Endothelial cell of umbilical vein (primary cell): Measurements from ENCODE around the gene OPCML. TPM values are rescaled to one million over a fixed set of nuclear protein-coding genes. Genes with fewer than 3 reads are reported as not detected.

Source experiments
- BruUV-seq: library from RNA; stranded (reverse); fragments of 400-500 nt; replicated peaks from 2 replicates; lab custom pipeline; 2021; lab: Mats Ljungman, UMichigan
- CTCF ChIA-PET: fragments of 300-600, 350-600 bp; sonication (Branson Sonifier 250); formaldehyde crosslinking; loops from one replicate; lab custom pipeline; 2021; ENCODE audit warnings: antibody characterized with exemption, inconsistent platforms; lab: Charles Lee
- POLR2A ChIA-PET: fragments of 300-600, 350-600 bp; sonication (Branson Sonifier 250); formaldehyde crosslinking; loops from one replicate; lab custom pipeline; 2021; ENCODE audit warnings: antibody characterized with exemption, inconsistent platforms; lab: Charles Lee
- DNase-seq: peaks from one replicate; pipeline ENCODE4 v3.0.0-alpha.2; 2011; ENCODE audit warnings: low read depth, low spot score
- FAIRE-seq: peaks from 2 replicates; lab custom pipeline; 2011; peaks lifted over from hg19 to GRCh38; lab: Jason Lieb, UNC
- H2AFZ ChIP-seq: 2 replicates; pipeline ENCODE4 v1.6.0; 2012; ENCODE audit warnings: low read depth, low read length, control low read depth, inconsistent platforms
- H3K27ac ChIP-seq: 2 replicates; pipeline ENCODE4 v1.5.1; 2011; ENCODE audit warnings: low read depth, mild to moderate bottlenecking, control low read depth, low read length, moderate library complexity; ENCODE audit not compliant: insufficient read depth
- H3K27me3 ChIP-seq, 2 experiments: 2 replicates each; pipeline versions ENCODE4 v1.6.0 to v1.6.1; 2011; ENCODE audit warnings: low read length in 2 of 2, mixed read lengths in 1 of 2; ENCODE audit not compliant: control insufficient read depth in 2 of 2, insufficient read depth in 2 of 2
- H3K36me3 ChIP-seq, 2 experiments: 2 replicates in 1 of 2; 3 replicates in 1 of 2; pipeline ENCODE4 v1.5.1; 2011; ENCODE audit warnings: low read length in 2 of 2, mild to moderate bottlenecking in 1 of 2, moderate library complexity in 1 of 2; ENCODE audit not compliant: control insufficient read depth in 2 of 2, insufficient read depth in 2 of 2; ENCODE audit errors: extremely low read depth in 1 of 2
- H3K4me1 ChIP-seq: 3 replicates; pipeline ENCODE4 v1.5.1; 2011; ENCODE audit warnings: mild to moderate bottlenecking, low read length; ENCODE audit not compliant: control insufficient read depth, insufficient read depth; ENCODE audit errors: extremely low read depth
- H3K4me2 ChIP-seq: 2 replicates; pipeline ENCODE4 v1.6.1; 2011; ENCODE audit warnings: low read length, control low read depth, mixed read lengths; ENCODE audit not compliant: insufficient read depth
- H3K4me3 ChIP-seq, 3 experiments: fragments of 200-600 bp in 1 of 3; sonication (generic), shearing (Covaris generic) in 1 of 3; replicated peaks in 1 of 3; 2 replicates each; pipeline ENCODE4 v1.5.1; 2011 to 2016; ENCODE audit warnings: control low read depth in 3 of 3, low read length in 3 of 3, mild to moderate bottlenecking in 2 of 3, inconsistent platforms in 1 of 3, low read depth in 1 of 3, moderate library complexity in 1 of 3; ENCODE audit not compliant: insufficient read depth in 1 of 3
- H3K79me2 ChIP-seq: 2 replicates; pipeline ENCODE4 v1.6.0; 2012; ENCODE audit warnings: low read length, inconsistent platforms; ENCODE audit not compliant: control insufficient read depth, insufficient read depth
- H3K9ac ChIP-seq: replicated peaks from 2 replicates; pipeline ENCODE3; 2011; ENCODE audit warnings: low read length, control low read depth; ENCODE audit not compliant: insufficient read depth; ENCODE audit errors: extremely low read depth
- H3K9me1 ChIP-seq: replicated peaks from 3 replicates; pipeline ENCODE4 v1.6.0; 2011; ENCODE audit warnings: mild to moderate bottlenecking, low read length; ENCODE audit not compliant: control insufficient read depth, insufficient read depth; ENCODE audit errors: extremely low read depth
- H3K9me3 ChIP-seq: replicated peaks from 2 replicates; pipeline ENCODE4 v1.5.1; 2012; ENCODE audit warnings: low read length, inconsistent platforms; ENCODE audit not compliant: control insufficient read depth, insufficient read depth
- H4K20me1 ChIP-seq: replicated peaks from 2 replicates; pipeline ENCODE3; 2011; ENCODE audit warnings: mild to moderate bottlenecking, low read length; ENCODE audit not compliant: control insufficient read depth, insufficient read depth; ENCODE audit errors: extremely low read depth
- EZH2 ChIP-seq: IDR thresholded peaks from 2 replicates; pipeline ENCODE4 v1.6.1; 2012; ENCODE audit warnings: borderline replicate concordance, low read depth, mild to moderate bottlenecking, moderate library complexity, low read length, inconsistent platforms; ENCODE audit not compliant: severe bottlenecking
- FOS ChIP-seq: IDR thresholded peaks from 2 replicates; pipeline ENCODE4 v1.6.1; 2011; ENCODE audit warnings: mild to moderate bottlenecking, low read length, moderate library complexity, borderline replicate concordance; ENCODE audit not compliant: insufficient read depth
- GATA2 ChIP-seq: IDR thresholded peaks from 2 replicates; pipeline ENCODE4 v1.7.0; 2011; ENCODE audit warnings: low read depth, mild to moderate bottlenecking, moderate library complexity, mixed read lengths, low read length; ENCODE audit not compliant: insufficient read length, insufficient read depth
- JUN ChIP-seq: IDR thresholded peaks from 2 replicates; pipeline ENCODE4 v1.6.1; 2011; ENCODE audit warnings: borderline replicate concordance, low read depth; ENCODE audit not compliant: insufficient read length, insufficient read depth
- MAX ChIP-seq: IDR thresholded peaks from 2 replicates; pipeline ENCODE4 v1.6.1; 2011; ENCODE audit not compliant: insufficient read depth, insufficient read length
- MYC ChIP-seq: IDR thresholded peaks from one replicate; pipeline ENCODE4 v1.6.1; 2011; ENCODE audit warnings: mild to moderate bottlenecking, low read depth, low read length
- POLR2A ChIP-seq: IDR thresholded peaks from 2 replicates; pipeline ENCODE4 v1.6.1; 2012; ENCODE audit warnings: low read depth, mild to moderate bottlenecking, control low read depth, low read length
- POLR2AphosphoS5 ChIP-seq: IDR thresholded peaks from 2 replicates; pipeline ENCODE4 v1.6.1; 2012; ENCODE audit warnings: low read depth, mild to moderate bottlenecking, control low read depth, low read length, moderate library complexity; ENCODE audit not compliant: insufficient read depth
- dilution Hi-C: fragments of 300-500 bp; cut with MboI; formaldehyde crosslinking; loops from one replicate; pipeline ENCODE4 v1.15.0; 2019; ENCODE audit warnings: low sequenced_read_pairs; ENCODE audit not compliant: extremely low pct_ligation_motif_present
- intact Hi-C: fragments of 100-400 bp; cut with micrococcal nuclease; formaldehyde crosslinking; loops from one replicate; pipeline ENCODE4 v1.10.0; 2022
- polyA plus RNA-seq, 4 experiments: library from polyadenylated mRNA; depleted of rRNA in 3 of 4; stranded (reverse) in 3 of 4; unstranded in 1 of 4; fragments of >200 nt; gene quantifications; 2 replicates each; pipeline versions ENCODE4 v1.2.1 to v1.2.3, GENCODE V29; 2011 to 2012; ENCODE audit warnings: missing spikeins in 1 of 4
- total RNA-seq: library from RNA; stranded (reverse); gene quantifications from 2 replicates; pipeline ENCODE4 v1.2.3, GENCODE V29; 2021
- TF ChIP-seq, protein P1 (sequence below), 2 donors: IDR thresholded peaks; 1 replicate in 1 of 2; 2 replicates in 1 of 2; pipeline ENCODE4 v1.5.1; 2011; ENCODE audit warnings: low read length in 2 of 2, mild to moderate bottlenecking in 2 of 2, moderate library complexity in 2 of 2, control low read depth in 1 of 2, inconsistent platforms in 1 of 2, low read depth in 1 of 2; ENCODE audit not compliant: insufficient read depth in 1 of 2; ENCODE audit errors: extremely low read depth in 1 of 2

The OPCML gene
- total and polyA plus RNA-seq, 2 donors (not counting 3 experiments of a cell fraction or from before 2014, with no cell fraction given), result not detected

DNA sequence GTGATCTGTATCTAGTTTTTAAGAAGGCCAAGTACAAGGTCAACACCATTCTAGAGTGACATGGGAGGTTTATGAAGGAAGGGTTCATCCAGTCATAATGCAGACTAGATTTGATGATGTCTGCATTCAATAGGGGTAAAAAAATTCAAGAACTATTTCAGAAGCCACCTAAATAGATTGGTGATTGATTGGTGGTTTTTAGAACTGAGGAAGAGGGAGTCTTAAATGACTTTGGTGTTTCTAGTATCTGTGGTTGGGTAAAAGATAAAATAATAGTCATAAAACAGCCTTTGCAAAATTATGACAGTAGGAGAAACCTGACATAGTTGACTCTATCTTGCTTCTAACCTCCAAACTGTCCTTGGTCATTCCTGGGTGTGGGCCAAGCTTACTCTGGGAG, 114.1 kb downstream of the OPCML start:
- dilution Hi-C loops, result no loop called here

DNA sequence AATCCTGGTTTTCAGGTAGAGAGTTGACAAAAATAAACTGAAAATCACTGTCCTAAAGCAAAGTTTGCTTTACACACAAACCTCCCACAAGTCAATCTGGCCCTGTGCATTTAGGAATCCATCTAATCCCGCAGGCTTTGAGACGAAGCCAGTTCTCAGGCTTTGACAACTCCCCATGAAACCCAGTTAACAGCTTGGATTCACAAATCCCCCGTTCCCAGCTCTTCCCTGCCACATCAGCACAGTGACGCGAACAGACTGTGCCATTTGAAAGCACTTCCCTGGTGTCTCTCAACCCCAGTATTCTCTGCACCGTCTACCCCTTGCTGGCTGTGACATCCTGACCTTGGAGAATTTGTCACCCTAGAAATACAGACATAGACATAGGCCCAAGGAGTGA, 117.8 kb downstream of the OPCML start:
- intact Hi-C loops (no loop called here), dilution Hi-C loops (no loop called here)
- no peaks in the 10 kb centered on the region for H3K36me3 ChIP-seq
- ChIA-PET POLR2A (no interaction called here), CTCF (no interaction called here)
- no peak for FAIRE-seq
- no peak overlapping the region for H3K27ac ChIP-seq
- H4K20me1 ChIP-seq, result no peaks in the 10 kb centered on the region
- H3K9me1 ChIP-seq, result no peaks in the 10 kb centered on the region
- no peak overlapping the region for H3K9ac ChIP-seq
- no peaks in the 10 kb centered on the region for H3K27me3 ChIP-seq
- no peak overlapping the region for H2AFZ ChIP-seq
- no peak overlapping the region for H3K4me2 ChIP-seq
- H3K4me1 ChIP-seq, result no peaks in the 10 kb centered on the region
- no peak overlapping the region for H3K4me3 ChIP-seq
- TF ChIP-seq FOS (no peak), EZH2 (no peak), MAX (no peak), JUN (no peak), GATA2 (no peak), POLR2AphosphoS5 (no peak), POLR2A (no peak), MYC (no peak)
- TF ChIP-seq, protein P1, sequence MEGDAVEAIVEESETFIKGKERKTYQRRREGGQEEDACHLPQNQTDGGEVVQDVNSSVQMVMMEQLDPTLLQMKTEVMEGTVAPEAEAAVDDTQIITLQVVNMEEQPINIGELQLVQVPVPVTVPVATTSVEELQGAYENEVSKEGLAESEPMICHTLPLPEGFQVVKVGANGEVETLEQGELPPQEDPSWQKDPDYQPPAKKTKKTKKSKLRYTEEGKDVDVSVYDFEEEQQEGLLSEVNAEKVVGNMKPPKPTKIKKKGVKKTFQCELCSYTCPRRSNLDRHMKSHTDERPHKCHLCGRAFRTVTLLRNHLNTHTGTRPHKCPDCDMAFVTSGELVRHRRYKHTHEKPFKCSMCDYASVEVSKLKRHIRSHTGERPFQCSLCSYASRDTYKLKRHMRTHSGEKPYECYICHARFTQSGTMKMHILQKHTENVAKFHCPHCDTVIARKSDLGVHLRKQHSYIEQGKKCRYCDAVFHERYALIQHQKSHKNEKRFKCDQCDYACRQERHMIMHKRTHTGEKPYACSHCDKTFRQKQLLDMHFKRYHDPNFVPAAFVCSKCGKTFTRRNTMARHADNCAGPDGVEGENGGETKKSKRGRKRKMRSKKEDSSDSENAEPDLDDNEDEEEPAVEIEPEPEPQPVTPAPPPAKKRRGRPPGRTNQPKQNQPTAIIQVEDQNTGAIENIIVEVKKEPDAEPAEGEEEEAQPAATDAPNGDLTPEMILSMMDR (IDR thresholded peaks at IDR 0.05; ENCODE audit: extremely low read depth in 1 of 2, insufficient read depth in 1 of 2, low read depth in 1 of 2, low read length in 2 of 2), result no peak
- no TSS peak for BruUV-seq
- peaks cover 5% of the 10 kb centered on the region for H3K9me3 ChIP-seq
- no peaks in the 10 kb centered on the region for H3K79me2 ChIP-seq
- DNase-seq, result no peak

More for the DNA sequence above, 114.1 kb downstream of the OPCML start:
- Histone ChIP-seq H3K9me1 (no peaks in the 10 kb centered on the region), H3K9ac (no peak overlapping the region), H2AFZ (no peak overlapping the region), H3K27ac (no peak overlapping the region), H3K36me3 (no peaks in the 10 kb centered on the region), H3K4me1 (no peaks in the 10 kb centered on the region), H3K79me2 (no peaks in the 10 kb centered on the region), H4K20me1 (no peaks in the 10 kb centered on the region), H3K9me3 (peaks cover 2% of the 10 kb centered on the region), H3K4me2 (no peak overlapping the region), H3K27me3 (no peaks in the 10 kb centered on the region), H3K4me3 (no peak overlapping the region)
- POLR2A ChIA-PET, result no interaction called here
- intact Hi-C loops, result no loop called here
- CTCF ChIA-PET, result no interaction called here
- BruUV-seq, result no TSS peak
- no peak for FAIRE-seq
- TF ChIP-seq GATA2 (no peak), FOS (no peak), JUN (no peak), POLR2A (no peak), EZH2 (no peak)
- DNase-seq, result no peak
